Raji (cell line): ENCODE data around the gene TLE2.

Source experiments
- POLR2A ChIP-seq: IDR thresholded peaks from 2 replicates; pipeline ENCODE4 v1.6.1; 2011; ENCODE audit warnings: low read depth, low read length, control low read depth; ENCODE audit not compliant: insufficient read depth

The TLE2 gene

GRCh38 chr19:3029065-3029923 is at the start of gene TLE2:
TSS of gene TLE2 (minus strand) at chr19:3029280. CDS start at chr19:3028904, 376 bp downstream.
- no peak for TF ChIP-seq POLR2A

GRCh38 chr19:3075605-3076431 is 46.7 kb upstream of the TLE2 start:
- TF ChIP-seq POLR2A: 0 out of 2 replicates have a peak, but pooled peaks have one; percentile 24

GRCh38 chr19:3073931-3074595 is 45.0 kb upstream of the TLE2 start:
- no peak for TF ChIP-seq POLR2A

- TF ChIP-seq POLR2A: no peak
These were observed 44.1 kb upstream of the TLE2 start for GRCh38 chr19:3073159-3073563.

- TF ChIP-seq POLR2A: no peak
These were observed 42.7 kb upstream of the TLE2 start for GRCh38 chr19:3071768-3072167.

GRCh38 chr19:3068071-3068470 is 39.0 kb upstream of the TLE2 start:
- no peak for TF ChIP-seq POLR2A

GRCh38 chr19:3067563-3067962 is 38.5 kb upstream of the TLE2 start:
- no peak for TF ChIP-seq POLR2A

GRCh38 chr19:3066482-3067049 is 37.5 kb upstream of the TLE2 start:
- TF ChIP-seq POLR2A: no peak

- peak; percentile 18; the same call in 1 of the 2 replicates for TF ChIP-seq POLR2A
These were observed 36.7 kb upstream of the TLE2 start for GRCh38 chr19:3065675-3066357.

GRCh38 chr19:3064011-3064330 is 34.9 kb upstream of the TLE2 start:
- TF ChIP-seq POLR2A: no peak

- no peak; the same call in 1 of the 2 replicates for TF ChIP-seq POLR2A
These were observed 33.4 kb upstream of the TLE2 start, which contains the start of gene TLE5 for GRCh38 chr19:3062165-3063105. TSS of gene TLE5 (minus strand) at chr19:3062495. CDS start at chr19:3062200, 295 bp downstream.

GRCh38 chr19:3061182-3062161 is 32.4 kb upstream of the TLE2 start:
- no peak for TF ChIP-seq POLR2A
